Caco-2 (cell line): Measurements from ENCODE around the gene ZNF26. TPM values are rescaled to one million over a fixed set of nuclear protein-coding genes. Genes with fewer than 3 reads are reported as not detected.

Source experiments
- BruUV-seq: library from RNA; stranded (reverse); fragments of 400-500 nt; replicated peaks from 2 replicates; lab custom pipeline; 2021; lab: Mats Ljungman, UMichigan
- CTCF ChIA-PET: fragments of 300-600 bp; sonication (Branson Sonifier 250); formaldehyde crosslinking; loops from one replicate; lab custom pipeline; 2022; ENCODE audit warnings: antibody characterized with exemption; lab: Charles Lee
- POLR2A ChIA-PET: fragments of 300-600 bp; sonication (Branson Sonifier 250); formaldehyde crosslinking; loops from one replicate; lab custom pipeline; 2022; ENCODE audit warnings: antibody characterized with exemption; lab: Charles Lee
- DNase-seq, 2 experiments: peaks; one replicate each; pipeline versions ENCODE4 v3.0.0 to v3.0.0-alpha.2; 2020 to 2022
- H3K27me3 ChIP-seq: replicated peaks from 2 replicates; pipeline ENCODE4 v1.6.0; 2011; ENCODE audit warnings: low read length; ENCODE audit not compliant: control insufficient read depth, insufficient read depth
- H3K36me3 ChIP-seq: 2 replicates; pipeline ENCODE4 v1.5.1; 2011; ENCODE audit warnings: low read length; ENCODE audit not compliant: control insufficient read depth, insufficient read depth
- H3K4me1 ChIP-seq: fragments of 250-450 bp; sonication (Bioruptor Pico); 2 replicates; pipeline ENCODE4 v1.5.1; 2020; ENCODE audit warnings: mild to moderate bottlenecking
- H3K4me3 ChIP-seq: 2 replicates; pipeline ENCODE4 v1.5.1; 2011; ENCODE audit warnings: low read depth, mild to moderate bottlenecking, control low read depth, low read length
- H3K9me3 ChIP-seq: fragments of 250-450 bp; sonication (Bioruptor Pico); 2 replicates; pipeline ENCODE4 v1.5.1; 2020; ENCODE audit warnings: mild to moderate bottlenecking, moderate library complexity
- H3K27ac Mint-ChIP-seq: one replicate; pipeline ENCODE4 v1.8.0; 2022; ENCODE audit warnings: mixed read lengths; ENCODE audit not compliant: unreplicated experiment
- H3K27me3 Mint-ChIP-seq: one replicate; pipeline ENCODE4 v1.8.0; 2022; ENCODE audit warnings: mixed read lengths; ENCODE audit not compliant: insufficient read depth, unreplicated experiment
- H3K36me3 Mint-ChIP-seq: one replicate; pipeline ENCODE4 v1.8.0; 2022; ENCODE audit warnings: mild to moderate bottlenecking, mixed read lengths; ENCODE audit not compliant: insufficient read depth, unreplicated experiment
- H3K4me1 Mint-ChIP-seq: one replicate; pipeline ENCODE4 v1.8.0; 2022; ENCODE audit warnings: low read depth, mixed read lengths; ENCODE audit not compliant: unreplicated experiment
- H3K4me3 Mint-ChIP-seq: one replicate; pipeline ENCODE4 v1.8.0; 2022; ENCODE audit warnings: mild to moderate bottlenecking, moderate library complexity, mixed read lengths; ENCODE audit not compliant: unreplicated experiment
- H3K9me3 Mint-ChIP-seq: one replicate; pipeline ENCODE4 v1.8.0; 2022; ENCODE audit warnings: mixed read lengths; ENCODE audit not compliant: unreplicated experiment
- intact Hi-C: fragments of 100-400 bp; cut with micrococcal nuclease; formaldehyde crosslinking; loops from one replicate; pipeline ENCODE4 v1.10.0; 2022; ENCODE audit not compliant: unreplicated experiment
- total RNA-seq: library from RNA; stranded (reverse); gene quantifications from 2 replicates; pipeline ENCODE4 v1.2.3, GENCODE V29; 2022
- TF ChIP-seq, protein P1 (sequence below), 2 experiments: fragments of 200-600 bp in 1 of 2; IDR thresholded peaks; 1 replicate in 1 of 2; 2 replicates in 1 of 2; pipeline versions ENCODE4 v1.5.1 to v1.8.0; 2011 to 2022; ENCODE audit warnings: antibody characterized with exemption in 1 of 2, control low read depth in 1 of 2, inconsistent platforms in 1 of 2, low read depth in 1 of 2, low read length in 1 of 2, mild to moderate bottlenecking in 1 of 2, moderate library complexity in 1 of 2; ENCODE audit not compliant: insufficient read depth in 1 of 2, severe bottlenecking in 1 of 2, unreplicated experiment in 1 of 2

ZNF26 gene
- total RNA-seq, 1 experiment from 2014 or later: 17.8 TPM

DNA sequence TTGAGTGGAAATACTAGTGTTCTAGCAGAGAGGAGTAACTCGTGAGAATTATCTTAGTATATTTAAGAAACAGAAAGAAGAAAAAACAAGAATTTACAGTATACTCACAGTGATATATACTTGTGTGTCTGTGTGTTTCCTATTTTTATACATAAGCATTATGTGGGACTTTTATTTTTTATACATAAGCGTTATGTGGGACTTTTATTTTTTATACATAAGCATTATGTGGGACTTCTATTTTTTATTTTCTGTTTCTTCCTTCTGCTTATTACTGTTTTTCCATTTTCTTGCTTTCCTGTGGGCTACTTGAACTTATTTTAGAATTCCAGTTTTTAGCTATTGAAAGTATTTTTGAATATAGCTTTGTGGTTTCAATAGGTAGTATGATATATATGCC, 87.7 kb downstream of the ZNF26 start:
- Mint-ChIP-seq H3K9me3 (peaks cover 45% of the 10 kb centered on the region), H3K27ac (no peak overlapping the region), H3K4me1 (no peaks in the 10 kb centered on the region), H3K36me3 (peaks cover 7% of the 10 kb centered on the region), H3K27me3 (no peaks in the 10 kb centered on the region), H3K4me3 (no peak overlapping the region)
- DNase-seq: no peak
- TF ChIP-seq, protein P1, sequence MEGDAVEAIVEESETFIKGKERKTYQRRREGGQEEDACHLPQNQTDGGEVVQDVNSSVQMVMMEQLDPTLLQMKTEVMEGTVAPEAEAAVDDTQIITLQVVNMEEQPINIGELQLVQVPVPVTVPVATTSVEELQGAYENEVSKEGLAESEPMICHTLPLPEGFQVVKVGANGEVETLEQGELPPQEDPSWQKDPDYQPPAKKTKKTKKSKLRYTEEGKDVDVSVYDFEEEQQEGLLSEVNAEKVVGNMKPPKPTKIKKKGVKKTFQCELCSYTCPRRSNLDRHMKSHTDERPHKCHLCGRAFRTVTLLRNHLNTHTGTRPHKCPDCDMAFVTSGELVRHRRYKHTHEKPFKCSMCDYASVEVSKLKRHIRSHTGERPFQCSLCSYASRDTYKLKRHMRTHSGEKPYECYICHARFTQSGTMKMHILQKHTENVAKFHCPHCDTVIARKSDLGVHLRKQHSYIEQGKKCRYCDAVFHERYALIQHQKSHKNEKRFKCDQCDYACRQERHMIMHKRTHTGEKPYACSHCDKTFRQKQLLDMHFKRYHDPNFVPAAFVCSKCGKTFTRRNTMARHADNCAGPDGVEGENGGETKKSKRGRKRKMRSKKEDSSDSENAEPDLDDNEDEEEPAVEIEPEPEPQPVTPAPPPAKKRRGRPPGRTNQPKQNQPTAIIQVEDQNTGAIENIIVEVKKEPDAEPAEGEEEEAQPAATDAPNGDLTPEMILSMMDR (IDR thresholded peaks at IDR 0.05; ENCODE audit: insufficient read depth in 1 of 2, low read depth in 1 of 2, low read length in 1 of 2, severe bottlenecking in 1 of 2, unreplicated experiment in 1 of 2): no peak
- ChIA-PET CTCF (no interaction called here), POLR2A (no interaction called here)
- H3K4me3 ChIP-seq: no peak overlapping the region
- H3K36me3 ChIP-seq: no peaks in the 10 kb centered on the region
- H3K4me1 ChIP-seq: no peaks in the 10 kb centered on the region
- no TSS peak for BruUV-seq
- H3K27me3 ChIP-seq: no peaks in the 10 kb centered on the region
- peaks cover 35% of the 10 kb centered on the region; the same call in 1 of the 2 replicates for H3K9me3 ChIP-seq
- intact Hi-C loops: no loop called here

Other genes with a start within 250 kb of the ZNF26 start
- gene ANKLE2, start 224.5 kb upstream of the ZNF26 start, total RNA-seq: 80.8 and 86.6 TPM in 2 replicates
- 62.2 and 67.0 TPM in 2 replicates for gene GOLGA3, start 157.5 kb upstream of the ZNF26 start, total RNA-seq
- 28.0 and 32.3 TPM in 2 replicates for gene CHFR, start 98.8 kb upstream of the ZNF26 start, total RNA-seq
- 7.1 and 7.5 TPM in 2 replicates for gene ZNF605, start 30.1 kb upstream of the ZNF26 start, total RNA-seq
- 21.8 and 24.9 TPM in 2 replicates for gene ZNF84, start 51.1 kb downstream of the ZNF26 start, total RNA-seq
- 12.1 and 12.5 TPM in 2 replicates for gene ZNF140, start 94.6 kb downstream of the ZNF26 start, total RNA-seq
- 2.0 and 2.3 TPM in 2 replicates for gene ZNF891, start 143.9 kb downstream of the ZNF26 start, total RNA-seq
- gene ZNF10, start 144.3 kb downstream of the ZNF26 start, total RNA-seq: 6.9 and 7.6 TPM in 2 replicates
- gene ZNF268, start 195.1 kb downstream of the ZNF26 start, total RNA-seq: 24.1 and 32.0 TPM in 2 replicates
- not detected in 2 replicates for gene ANHX, start 249.5 kb downstream of the ZNF26 start, total RNA-seq